Measurements from ENCODE around the gene CCR8.

DNA sequence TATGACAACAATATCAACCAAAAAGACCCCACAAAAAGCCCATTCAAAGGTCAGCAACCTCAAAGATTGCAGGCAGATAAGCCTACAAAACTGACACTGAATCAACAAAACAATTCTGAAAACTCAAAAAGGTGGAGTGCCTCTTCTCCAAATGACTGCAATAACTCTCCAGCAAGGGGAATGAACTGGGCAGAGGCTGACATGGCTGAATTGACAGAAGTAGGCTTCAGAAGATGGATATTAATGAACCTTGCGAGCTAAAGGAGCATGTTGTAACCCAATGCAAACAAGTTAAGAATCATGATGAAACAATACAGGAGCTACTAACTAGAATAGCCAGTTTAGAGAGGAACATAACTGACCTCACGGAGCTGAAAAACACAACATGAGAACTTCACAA, 33.3 kb downstream of the CCR8 start:
- no peak for TF ChIP-seq EZH2 (IDR thresholded peaks at IDR 0.05)
- TF ChIP-seq, protein P1, sequence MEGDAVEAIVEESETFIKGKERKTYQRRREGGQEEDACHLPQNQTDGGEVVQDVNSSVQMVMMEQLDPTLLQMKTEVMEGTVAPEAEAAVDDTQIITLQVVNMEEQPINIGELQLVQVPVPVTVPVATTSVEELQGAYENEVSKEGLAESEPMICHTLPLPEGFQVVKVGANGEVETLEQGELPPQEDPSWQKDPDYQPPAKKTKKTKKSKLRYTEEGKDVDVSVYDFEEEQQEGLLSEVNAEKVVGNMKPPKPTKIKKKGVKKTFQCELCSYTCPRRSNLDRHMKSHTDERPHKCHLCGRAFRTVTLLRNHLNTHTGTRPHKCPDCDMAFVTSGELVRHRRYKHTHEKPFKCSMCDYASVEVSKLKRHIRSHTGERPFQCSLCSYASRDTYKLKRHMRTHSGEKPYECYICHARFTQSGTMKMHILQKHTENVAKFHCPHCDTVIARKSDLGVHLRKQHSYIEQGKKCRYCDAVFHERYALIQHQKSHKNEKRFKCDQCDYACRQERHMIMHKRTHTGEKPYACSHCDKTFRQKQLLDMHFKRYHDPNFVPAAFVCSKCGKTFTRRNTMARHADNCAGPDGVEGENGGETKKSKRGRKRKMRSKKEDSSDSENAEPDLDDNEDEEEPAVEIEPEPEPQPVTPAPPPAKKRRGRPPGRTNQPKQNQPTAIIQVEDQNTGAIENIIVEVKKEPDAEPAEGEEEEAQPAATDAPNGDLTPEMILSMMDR (IDR thresholded peaks at IDR 0.05): no peak
- TF ChIP-seq EZH2phosphoT487 (IDR thresholded peaks at IDR 0.05): no peak
